Measurements from ENCODE around the gene HSPBP1. TPM values are rescaled to one million over a fixed set of nuclear protein-coding genes. Genes with fewer than 3 reads are reported as not detected.

The HSPBP1 gene
- total and polyA plus RNA-seq, 2 of the 13 experiments (the other 11 are each of a cell fraction or from before 2014, with no cell fraction given), result 22.3 to 33.7 TPM

- DNase-seq (ENCODE audit: low spot score) (peak; percentile 88), ATAC-seq (peak; percentile 94), FAIRE-seq (peak; percentile 95)
- Histone ChIP-seq H4K20me1 (ENCODE audit: insufficient read depth, low read length) (no peaks in the 10 kb centered on the region), H3K27me3 (ENCODE audit: control insufficient read depth in 1 of 2, insufficient read depth in 2 of 2, low read length in 2 of 2) (no peaks in the 10 kb centered on the region), H3K4me1 (ENCODE audit: insufficient read depth, low read length) (peaks cover 71% of the 10 kb centered on the region), H3K36me3 (replicated peaks in 1 of 2; ENCODE audit: control insufficient read depth in 1 of 2, insufficient read depth in 2 of 2, low read length in 2 of 2) (peaks cover 14 to 37% of the 10 kb centered on the region in 2 experiments; a peak in 4 of 5 replicates), H3K9me3 (ENCODE audit: low read length) (no peaks in the 10 kb centered on the region), H2AFZ (ENCODE audit: low read length) (no peak within 1 kb of the TSS), H3K9ac (ENCODE audit: insufficient read depth, low read depth, low read length) (peak within 1 kb of the TSS; percentile 60), H3K4me3 (replicated peaks in 1 of 3; ENCODE audit: insufficient read depth in 1 of 3, low read depth in 2 of 3, low read length in 3 of 3) (peak within 1 kb of the TSS; percentile 37 to 67 (median 41)), H3K27ac (ENCODE audit: extremely low read length, insufficient read depth, low read length) (peak within 1 kb of the TSS; percentile 76), H3K79me2 (ENCODE audit: insufficient read depth, low read length) (peaks cover 4% of the 10 kb centered on the region), H3K4me2 (ENCODE audit: low read depth, low read length) (peak within 1 kb of the TSS; percentile 88)
- POLR2A ChIA-PET, result interaction anchor here (1.1 to 2.3 kb wide), 6 partner anchors 19 to 275 kb away, joined by 3 to 12 read pairs (median 6); partner anchors contain the start of genes PPP6R1, PTPRH and UBE2S
- 0% methylated on average over 7 of the region's 12 CpGs for WGBS (ENCODE audit: low lambda C conversion rate)
- intact Hi-C loops (cut with micrococcal nuclease; ENCODE audit: unreplicated experiment), result no loop called here
- in situ Hi-C loops (cut with HindIII; ENCODE audit: extremely low pct_ligation_motif_present, low pct_unique_long_range_greater_than_20kb), result no loop called here
- CTCF ChIA-PET (ENCODE audit: low intra/inter-chr PET ratio, low total read pairs), result no interaction called here
- BruUV-seq (replicated peaks), result no TSS peak
- TF ChIP-seq ZBTB39 (CRISPR knock-in tag; IDR thresholded peaks at IDR 0.05) (no peak), YEATS4 (CRISPR knock-in tag; IDR thresholded peaks at IDR 0.05; ENCODE audit: borderline replicate concordance) (0 out of 2 replicates have a peak, but pooled peaks have one; percentile 24), MBNL3 (CRISPR knock-in tag; conservative IDR thresholded peaks at IDR 0.05) (no peak), TFAP4 (IDR thresholded peaks at IDR 0.05; ENCODE audit: borderline replicate concordance, low read depth) (0 out of 2 replicates have a peak, but pooled peaks have one; percentile 3), RFX3 (CRISPR knock-in tag; IDR thresholded peaks at IDR 0.05) (no peak), THAP11 (CRISPR knock-in tag; IDR thresholded peaks at IDR 0.05) (peak; percentile 58), ZBTB42 (CRISPR knock-in tag; IDR thresholded peaks at IDR 0.05) (no peak), DZIP1 (CRISPR knock-in tag; IDR thresholded peaks at IDR 0.05) (peak; percentile 5; the same call in 1 of the 2 replicates), AKNA (CRISPR knock-in tag; IDR thresholded peaks at IDR 0.05; ENCODE audit: borderline replicate concordance) (no peak), SIX1 (CRISPR knock-in tag; IDR thresholded peaks at IDR 0.05; ENCODE audit: borderline replicate concordance) (no peak)
Observed at GRCh38 chr19:55228403-55229031, 51.4 kb downstream of the HSPBP1 start, which contains the start of gene TMEM86B. TSS of gene TMEM86B (minus strand) at chr19:55228763. CDS start at chr19:55228741, 22 bp downstream.

Measured in HepG2 (cell line).